Measurements from ENCODE around the gene TEX2.

GRCh38 chr17:64113006-64113405 is 150.1 kb downstream of the TEX2 start:
- TF ChIP-seq FOXJ3 (CRISPR knock-in tag; IDR thresholded peaks at IDR 0.05): no peak
- TF ChIP-seq JUND (IDR thresholded peaks at IDR 0.05): no peak
- no peak for TF ChIP-seq RAD21 (IDR thresholded peaks at IDR 0.05; ENCODE audit: low read length)
- no peak for TF ChIP-seq FOSL2 (IDR thresholded peaks at IDR 0.05; ENCODE audit: borderline replicate concordance, low read depth)
